KMS-11 (cell line): ENCODE measurements around the gene BSDC1.
"Not testable (repeated sequence)": the region's sequence is repeated elsewhere in the genome, so short reads cannot be mapped to it uniquely, and the experiment has no call there.

Experiments
- H2AFZ ChIP-seq: fragments of 200-600 bp; sonication (generic); 2 replicates; pipeline ENCODE4 v1.6.1; 2016; ENCODE audit warnings: antibody characterized with exemption, mixed run types, low read depth
- H3K27ac ChIP-seq: fragments of 200-600 bp; sonication (generic); 2 replicates; pipeline ENCODE4 v1.6.1; 2016; ENCODE audit warnings: mild to moderate bottlenecking, mixed run types
- H3K27me3 ChIP-seq: fragments of 200-600 bp; sonication (generic); 2 replicates; pipeline ENCODE4 v1.6.1; 2017; ENCODE audit warnings: mild to moderate bottlenecking, low read depth, mixed run types, moderate library complexity; ENCODE audit not compliant: insufficient read depth
- H3K36me3 ChIP-seq: fragments of 200-600 bp; sonication (generic); 2 replicates; pipeline ENCODE4 v1.6.1; 2017; ENCODE audit warnings: mild to moderate bottlenecking, mixed run types; ENCODE audit not compliant: insufficient read depth
- H3K4me1 ChIP-seq: fragments of 200-600 bp; sonication (generic); 2 replicates; pipeline ENCODE4 v1.6.1; 2016; ENCODE audit warnings: mild to moderate bottlenecking, low read depth, mixed run types; ENCODE audit not compliant: poor library complexity, severe bottlenecking
- H3K4me2 ChIP-seq: fragments of 200-600 bp; sonication (generic); 2 replicates; pipeline ENCODE4 v1.7.0; 2016; ENCODE audit warnings: mild to moderate bottlenecking, mixed run types
- H3K4me3 ChIP-seq: fragments of 200-600 bp; sonication (generic); IDR thresholded peaks from 2 replicates; pipeline ENCODE4 v1.6.1; 2017; ENCODE audit warnings: low read depth, low read length, mixed read lengths; ENCODE audit not compliant: insufficient read depth
- H3K79me2 ChIP-seq: fragments of 200-600 bp; sonication (generic); 2 replicates; pipeline ENCODE4 v1.6.1; 2016; ENCODE audit warnings: low read depth, mixed run types; ENCODE audit not compliant: insufficient read depth
- H3K9ac ChIP-seq: fragments of 200-600 bp; sonication (generic); 2 replicates; pipeline ENCODE4 v1.6.1; 2016; ENCODE audit warnings: mild to moderate bottlenecking, mixed run types
- H4K20me1 ChIP-seq: fragments of 200-600 bp; sonication (generic); 2 replicates; pipeline ENCODE4 v1.6.1; 2016; ENCODE audit warnings: mild to moderate bottlenecking, mixed run types; ENCODE audit not compliant: insufficient read depth
- CTCF ChIP-seq: fragments of 200-600 bp; sonication (generic); conservative IDR thresholded peaks from 2 replicates; pipeline ENCODE4 v1.6.1; 2017; ENCODE audit warnings: low read depth, mild to moderate bottlenecking, antibody characterized with exemption, low read length, moderate library complexity, mixed read lengths

The BSDC1 gene

DNA sequence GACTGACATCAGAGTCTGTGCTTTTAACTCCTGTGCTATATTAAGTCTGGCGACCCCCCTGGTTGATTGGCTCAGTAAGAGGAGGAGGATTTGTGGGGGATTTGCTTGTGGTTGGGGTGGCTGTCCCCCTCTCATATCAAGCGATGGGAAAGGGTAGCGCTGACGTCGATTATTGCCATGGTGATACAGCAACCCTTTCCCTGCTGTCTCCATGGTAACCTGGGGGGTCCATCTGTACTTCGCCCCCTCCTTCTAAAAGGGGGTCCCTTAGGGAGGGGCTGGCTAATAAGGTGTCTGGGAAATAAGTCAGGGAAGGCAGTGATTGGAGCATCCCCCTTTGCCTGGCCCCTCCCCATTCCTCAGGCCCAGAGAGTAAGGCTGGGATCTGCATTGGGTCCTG is 36.6 kb downstream of the BSDC1 start:
- Histone ChIP-seq H3K4me3 (no peak overlapping the region), H3K27me3 (no peaks in the 10 kb centered on the region), H3K4me2 (no peak overlapping the region), H3K36me3 (no peaks in the 10 kb centered on the region), H4K20me1 (no peaks in the 10 kb centered on the region), H3K9ac (no peak overlapping the region), H3K4me1 (no peaks in the 10 kb centered on the region), H3K27ac (no peak overlapping the region), H3K79me2 (no peaks in the 10 kb centered on the region), H2AFZ (no peak overlapping the region)
- no peak for TF ChIP-seq CTCF

DNA sequence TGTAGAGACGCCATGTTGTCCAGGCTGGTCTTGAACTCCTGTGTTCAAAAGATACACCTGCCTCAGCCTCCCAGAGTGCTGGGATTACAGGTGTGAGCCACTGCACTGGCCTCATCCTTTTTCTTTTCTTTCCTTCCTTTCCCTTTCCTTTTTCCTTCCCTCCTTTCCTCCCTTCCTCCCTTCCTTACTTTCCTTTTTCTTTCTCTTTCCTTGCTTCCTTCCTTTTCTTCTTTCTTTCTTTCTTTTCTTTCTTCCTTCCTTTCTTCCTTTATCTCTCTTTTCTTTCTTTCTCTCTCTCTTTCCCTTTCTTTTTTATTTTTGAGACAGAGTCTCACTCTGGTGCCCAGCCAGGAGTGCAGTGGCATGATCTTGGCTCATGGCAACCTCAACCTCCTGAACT is 37.8 kb downstream of the BSDC1 start:
- no peak overlapping the region for H3K27ac ChIP-seq
- H3K4me3 ChIP-seq = no peak overlapping the region
- no peak overlapping the region for H3K9ac ChIP-seq
- no peaks in the 10 kb centered on the region for H3K79me2 ChIP-seq
- H3K4me2 ChIP-seq = no peak overlapping the region
- TF ChIP-seq CTCF = no peak
- no peaks in the 10 kb centered on the region for H3K36me3 ChIP-seq
- no peak overlapping the region for H2AFZ ChIP-seq
- H4K20me1 ChIP-seq = no peaks in the 10 kb centered on the region
- H3K4me1 ChIP-seq = peaks cover 5% of the 10 kb centered on the region
- no peaks in the 10 kb centered on the region for H3K27me3 ChIP-seq

GRCh38 chr1:32355778-32356177 is 38.5 kb downstream of the BSDC1 start:
- H3K36me3 ChIP-seq, H3K4me2 ChIP-seq, H3K9ac ChIP-seq, H3K27ac ChIP-seq, H3K4me1 ChIP-seq, H3K79me2 ChIP-seq, H2AFZ ChIP-seq, H4K20me1 ChIP-seq, H3K4me3 ChIP-seq, H3K27me3 ChIP-seq: not testable (repeated sequence)

DNA sequence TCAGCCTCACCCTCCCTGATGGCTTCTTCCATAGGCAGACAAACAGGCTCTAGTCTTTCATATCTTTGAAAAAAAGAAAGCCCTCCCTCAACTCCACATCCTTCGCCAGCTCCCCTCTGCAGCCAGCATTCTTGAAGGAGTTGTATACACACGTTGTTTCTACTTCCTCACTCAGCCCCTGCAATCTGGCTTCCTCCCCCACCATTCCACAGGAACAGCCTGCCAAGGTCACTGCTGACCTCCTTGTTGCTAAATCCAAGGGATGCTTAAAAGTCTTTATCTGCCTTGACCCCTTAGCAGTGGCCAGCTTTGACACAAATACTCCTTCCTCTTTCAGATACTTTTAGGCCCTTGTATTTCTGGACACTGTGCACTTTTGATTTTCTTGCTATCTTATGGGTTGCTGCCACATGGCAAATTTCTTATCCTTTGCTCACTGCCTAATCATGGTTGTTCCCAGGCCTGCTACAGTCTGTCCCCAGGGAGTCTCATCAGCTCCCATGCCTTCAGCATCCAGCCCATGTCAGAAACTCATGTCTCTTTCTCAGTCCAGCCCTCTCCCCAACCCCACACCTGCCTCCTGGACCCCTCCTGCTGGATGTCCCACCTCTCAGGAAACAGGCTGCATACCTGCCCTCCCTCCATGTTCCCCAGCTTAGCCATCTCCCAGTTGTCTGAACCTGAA is 40.2 kb downstream of the BSDC1 start:
- Histone ChIP-seq H4K20me1 (no peaks in the 10 kb centered on the region), H2AFZ (no peak overlapping the region), H3K27ac (no peak overlapping the region), H3K9ac (no peak overlapping the region), H3K4me2 (no peak overlapping the region), H3K36me3 (no peaks in the 10 kb centered on the region), H3K27me3 (no peaks in the 10 kb centered on the region), H3K4me1 (peaks cover 13% of the 10 kb centered on the region), H3K4me3 (no peak overlapping the region), H3K79me2 (no peaks in the 10 kb centered on the region)
- TF ChIP-seq CTCF = no peak

DNA sequence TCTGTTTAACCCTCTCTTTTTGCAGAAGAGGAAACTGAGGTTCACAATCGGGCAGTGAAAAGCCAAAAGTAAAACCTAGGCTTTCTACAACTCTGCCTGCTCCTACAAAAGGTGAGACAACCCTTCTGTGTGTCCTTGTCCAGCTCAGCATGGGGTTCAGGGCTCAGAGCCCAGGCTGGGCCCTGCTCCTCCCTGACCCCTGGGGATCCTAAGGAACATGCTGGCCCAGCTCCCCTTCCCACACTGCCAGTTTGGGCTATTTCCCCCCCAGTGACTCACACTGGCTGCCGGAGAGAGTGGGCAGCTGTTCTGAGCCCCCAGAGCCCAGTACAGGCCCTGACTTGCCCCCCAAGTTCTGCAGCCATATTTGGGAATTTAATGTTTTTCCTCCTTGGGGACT is 40.8 kb downstream of the BSDC1 start:
- H3K4me2 ChIP-seq = no peak overlapping the region
- no peak for TF ChIP-seq CTCF
- H3K27me3 ChIP-seq = no peaks in the 10 kb centered on the region
- H2AFZ ChIP-seq = no peak overlapping the region
- H3K36me3 ChIP-seq = no peaks in the 10 kb centered on the region
- H4K20me1 ChIP-seq = no peaks in the 10 kb centered on the region
- no peaks in the 10 kb centered on the region for H3K79me2 ChIP-seq
- H3K4me1 ChIP-seq = peaks cover 13% of the 10 kb centered on the region
- no peak overlapping the region for H3K4me3 ChIP-seq
- H3K9ac ChIP-seq = no peak overlapping the region
- no peak overlapping the region for H3K27ac ChIP-seq
